ENCODE data around the gene RASSF3. TPM values are rescaled to one million over a fixed set of nuclear protein-coding genes. Genes with fewer than 3 reads are reported as not detected.
A peak's percentile ranks its signal among the peaks of the same experiment; 100 is the strongest.

The RASSF3 gene
- total RNA-seq, 2 donors from 2014 or later, result 64.3 to 92.1 TPM

DNA sequence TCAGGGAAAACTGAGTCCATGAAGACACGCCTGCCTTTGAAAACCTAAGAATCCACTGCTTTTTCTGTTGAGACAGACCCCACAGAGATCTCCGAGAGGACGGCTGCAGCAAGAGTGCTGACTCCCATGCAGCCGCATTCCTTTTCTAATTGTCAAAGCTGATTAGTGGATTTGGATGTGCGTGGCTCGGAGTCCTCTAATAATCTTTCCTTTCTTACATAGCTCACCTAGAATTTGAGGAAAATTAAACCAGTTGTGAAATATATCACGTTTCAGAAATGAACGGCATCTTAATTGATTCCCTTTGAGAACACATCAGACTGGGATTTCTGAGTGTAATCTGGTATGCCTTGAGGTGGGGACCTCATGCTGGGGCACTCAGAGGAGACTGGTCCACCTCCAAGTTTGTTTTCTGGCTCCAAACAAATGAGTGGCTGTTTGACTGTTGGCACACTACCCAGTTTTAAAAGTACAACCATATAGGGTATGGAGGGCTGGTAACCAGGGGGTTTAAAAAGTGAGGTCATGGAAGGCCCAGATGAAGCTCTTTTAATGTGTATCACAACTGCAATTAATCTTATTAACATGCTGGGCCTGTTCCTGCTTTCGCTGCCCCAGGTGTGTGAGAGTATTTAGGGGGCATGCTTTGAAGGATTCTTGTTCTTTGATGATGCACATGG, 63.3 kb downstream of the RASSF3 start:
- Mint-ChIP-seq H3K27me3 (no peaks in the 10 kb centered on the region), H3K4me1 (ENCODE audit: low read depth in 2 of 2) (peaks cover 74 to 78% of the 10 kb centered on the region in 2 donors), H3K4me3 (peak overlapping the region; percentile 69), H3K27ac (peak overlapping the region; percentile 85 to 98), H3K36me3 (no peaks in the 10 kb centered on the region), H3K9me3 (no peaks in the 10 kb centered on the region)
- ATAC-seq (no peak), DNase-seq (ENCODE audit: low spot score) (no peak)

DNA sequence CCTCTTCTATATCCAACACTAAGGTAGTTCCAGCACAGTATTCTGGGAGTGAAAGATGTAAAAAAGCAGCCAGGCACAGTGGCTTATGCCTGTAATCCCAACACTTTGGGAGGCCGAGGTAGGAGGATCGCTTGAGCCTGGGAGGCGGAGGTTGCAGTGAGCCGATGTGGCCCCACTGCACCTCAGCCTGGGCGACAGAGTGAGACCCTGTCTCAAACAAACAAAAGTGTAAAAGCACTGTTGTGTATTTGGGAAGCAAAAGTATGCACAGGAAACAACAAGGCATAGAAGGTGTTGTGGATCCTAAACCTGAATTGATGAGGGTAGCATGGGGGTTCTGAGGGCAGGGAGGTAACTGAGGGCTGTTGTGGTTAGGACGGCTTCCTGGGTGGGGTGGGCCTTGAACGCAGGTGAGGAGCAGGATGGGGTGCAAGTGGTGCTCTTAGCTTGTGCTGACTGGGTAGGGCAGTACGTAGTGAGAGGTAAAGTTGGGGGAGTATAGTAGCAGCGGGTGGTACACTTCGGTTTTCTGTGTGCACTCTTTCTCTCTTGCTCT, 64.2 kb downstream of the RASSF3 start:
- DNase-seq (ENCODE audit: low spot score) (no peak), ATAC-seq (peak in 1 of 2 donors; percentile 3)
- Mint-ChIP-seq H3K4me3 (peak overlapping the region; percentile 31), H3K27me3 (no peaks in the 10 kb centered on the region), H3K36me3 (no peaks in the 10 kb centered on the region), H3K4me1 (ENCODE audit: low read depth in 2 of 2) (peaks cover 67 to 73% of the 10 kb centered on the region in 2 donors), H3K9me3 (no peaks in the 10 kb centered on the region), H3K27ac (peak overlapping the region; percentile 85 to 98)

DNA sequence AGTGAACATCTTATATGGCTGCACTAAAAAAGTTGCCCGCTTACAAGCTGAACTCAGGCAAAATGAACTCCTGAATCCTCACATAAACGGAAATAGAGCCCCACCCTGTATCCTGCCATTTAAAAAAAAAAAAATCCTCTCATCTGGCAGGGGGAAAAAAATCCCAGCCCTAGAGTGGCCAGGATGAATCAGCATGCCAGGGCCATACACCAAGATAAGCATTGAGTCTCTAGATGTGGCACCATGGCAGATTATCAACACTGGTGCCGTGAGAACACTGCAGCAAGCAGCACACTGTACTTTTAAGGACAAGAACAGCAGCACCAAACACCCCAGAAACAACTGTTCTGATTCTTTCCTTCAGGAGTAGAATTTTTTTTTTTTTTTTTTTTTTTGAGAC, 65.5 kb downstream of the RASSF3 start:
- no peak overlapping the region for H3K4me3 Mint-ChIP-seq
- H3K27ac Mint-ChIP-seq, result peak overlapping the region; percentile 60 to 80
- no peaks in the 10 kb centered on the region for H3K9me3 Mint-ChIP-seq
- H3K36me3 Mint-ChIP-seq, result no peaks in the 10 kb centered on the region
- H3K4me1 Mint-ChIP-seq (ENCODE audit: low read depth in 2 of 2), result peaks cover 66 to 68% of the 10 kb centered on the region in 2 donors
- no peak for DNase-seq (ENCODE audit: low spot score)
- H3K27me3 Mint-ChIP-seq, result no peaks in the 10 kb centered on the region
- ATAC-seq, result no peak

DNA sequence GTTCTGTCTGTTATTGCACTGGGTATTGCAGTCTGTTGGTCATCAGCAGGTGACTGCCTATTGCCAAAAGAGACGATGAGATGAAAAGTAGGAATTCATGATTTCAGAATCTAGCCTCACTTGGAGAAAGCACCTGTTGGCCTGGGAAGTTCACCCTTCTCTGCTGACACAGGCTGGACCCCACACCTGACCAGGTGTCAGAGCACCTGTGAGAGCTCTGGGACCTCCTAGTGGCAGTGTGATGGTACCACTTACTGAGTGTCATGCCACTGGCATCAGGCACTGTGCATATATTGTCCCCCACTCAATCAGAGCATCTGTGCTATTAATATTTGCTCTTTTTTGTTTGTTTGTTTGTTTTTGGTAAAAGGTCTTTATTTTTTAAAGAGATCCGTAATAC, 68.0 kb downstream of the RASSF3 start:
- no peaks in the 10 kb centered on the region for H3K36me3 Mint-ChIP-seq
- no peaks in the 10 kb centered on the region for H3K27me3 Mint-ChIP-seq
- ATAC-seq (no peak), DNase-seq (ENCODE audit: low spot score) (no peak)
- H3K4me3 Mint-ChIP-seq, result peak overlapping the region; percentile 34
- peaks cover 64 to 72% of the 10 kb centered on the region in 2 donors for H3K4me1 Mint-ChIP-seq (ENCODE audit: low read depth in 2 of 2)
- H3K27ac Mint-ChIP-seq, result peak overlapping the region; percentile 81 to 86
- H3K9me3 Mint-ChIP-seq, result no peaks in the 10 kb centered on the region

DNA sequence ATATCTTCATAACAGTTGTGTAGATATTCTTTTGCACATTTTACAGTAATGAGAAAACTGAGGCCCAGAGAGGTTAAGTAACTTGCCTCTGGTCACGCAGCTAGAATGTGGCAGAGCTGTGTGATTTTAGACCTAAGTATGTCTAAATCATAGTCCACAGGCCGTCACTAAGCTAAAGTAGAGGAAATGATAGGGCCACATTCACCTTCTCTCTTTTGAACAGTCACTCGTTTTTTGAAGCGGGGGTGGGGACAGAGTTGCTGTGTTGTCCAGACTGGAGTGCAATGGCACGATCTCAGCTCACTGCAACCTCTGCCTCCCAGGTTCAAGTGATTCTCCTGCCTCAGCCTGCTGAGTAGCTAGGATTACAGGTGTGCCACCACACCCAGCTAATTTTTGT, 68.5 kb downstream of the RASSF3 start:
- Mint-ChIP-seq H3K36me3 (peaks cover 4% of the 10 kb centered on the region), H3K27me3 (no peaks in the 10 kb centered on the region), H3K27ac (peak overlapping the region in 1 of 2 donors; percentile 83), H3K9me3 (no peaks in the 10 kb centered on the region), H3K4me1 (ENCODE audit: low read depth in 2 of 2) (peaks cover 64 to 72% of the 10 kb centered on the region in 2 donors), H3K4me3 (no peak overlapping the region)
- DNase-seq (ENCODE audit: low spot score) (no peak), ATAC-seq (peak; percentile 47 to 48)

DNA sequence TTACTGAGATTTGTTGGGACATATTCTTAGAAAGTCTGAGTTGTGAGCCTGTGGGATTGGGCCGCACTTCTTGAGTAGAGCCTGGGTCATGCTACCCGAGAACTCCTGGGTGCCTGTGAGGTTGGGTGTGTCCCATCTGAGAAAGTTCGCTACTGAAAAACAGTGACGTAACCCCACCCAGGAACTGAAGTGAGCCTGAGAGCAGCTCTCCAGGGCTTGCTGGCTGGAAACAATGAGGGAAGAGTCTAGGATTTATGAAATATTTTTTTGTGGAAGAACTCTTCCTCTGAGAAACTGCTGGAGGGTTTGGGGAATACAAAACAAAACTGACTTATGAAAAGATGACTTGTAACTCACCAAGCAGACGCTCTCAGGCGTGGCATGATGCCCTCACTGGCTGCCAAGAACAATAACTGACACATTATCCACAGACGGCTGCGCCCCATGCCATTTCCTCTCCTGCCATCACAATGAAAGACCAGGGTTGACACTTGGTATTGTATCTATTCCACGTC, 69.2 kb downstream of the RASSF3 start:
- peak; percentile 70 to 77 for ATAC-seq

DNA sequence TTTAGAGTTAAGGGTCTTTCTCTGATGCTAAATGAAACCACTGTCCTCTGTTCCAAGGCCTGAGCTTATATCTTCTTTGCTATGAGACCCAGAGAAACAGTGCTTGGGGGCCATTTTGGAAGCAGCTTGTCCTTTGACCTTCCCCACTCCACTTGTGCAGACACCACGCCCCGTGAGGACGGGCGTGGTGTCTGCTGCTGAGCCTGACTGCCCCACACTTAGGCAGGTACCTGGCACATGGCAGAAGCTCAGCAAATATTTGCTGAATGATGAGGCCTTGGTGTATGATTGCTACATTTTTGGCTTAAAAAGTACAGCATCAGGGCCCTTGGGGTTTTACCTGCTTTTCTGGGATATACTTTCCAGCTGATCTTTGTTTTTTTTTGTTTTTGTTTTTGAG, 69.9 kb downstream of the RASSF3 start:
- H3K9me3 Mint-ChIP-seq, result no peaks in the 10 kb centered on the region
- no peak for ATAC-seq
- H3K36me3 Mint-ChIP-seq, result peaks cover 6% of the 10 kb centered on the region

More for the DNA sequence above, 69.2 kb downstream of the RASSF3 start:
- Mint-ChIP-seq H3K4me1 (ENCODE audit: low read depth in 2 of 2) (peaks cover 62 to 70% of the 10 kb centered on the region in 2 donors), H3K4me3 (peak overlapping the region; percentile 91), H3K27ac (peak overlapping the region; percentile 83 to 93), H3K36me3 (peaks cover 6% of the 10 kb centered on the region), H3K9me3 (no peaks in the 10 kb centered on the region), H3K27me3 (no peaks in the 10 kb centered on the region)
- no peak for DNase-seq (ENCODE audit: low spot score)

DNA sequence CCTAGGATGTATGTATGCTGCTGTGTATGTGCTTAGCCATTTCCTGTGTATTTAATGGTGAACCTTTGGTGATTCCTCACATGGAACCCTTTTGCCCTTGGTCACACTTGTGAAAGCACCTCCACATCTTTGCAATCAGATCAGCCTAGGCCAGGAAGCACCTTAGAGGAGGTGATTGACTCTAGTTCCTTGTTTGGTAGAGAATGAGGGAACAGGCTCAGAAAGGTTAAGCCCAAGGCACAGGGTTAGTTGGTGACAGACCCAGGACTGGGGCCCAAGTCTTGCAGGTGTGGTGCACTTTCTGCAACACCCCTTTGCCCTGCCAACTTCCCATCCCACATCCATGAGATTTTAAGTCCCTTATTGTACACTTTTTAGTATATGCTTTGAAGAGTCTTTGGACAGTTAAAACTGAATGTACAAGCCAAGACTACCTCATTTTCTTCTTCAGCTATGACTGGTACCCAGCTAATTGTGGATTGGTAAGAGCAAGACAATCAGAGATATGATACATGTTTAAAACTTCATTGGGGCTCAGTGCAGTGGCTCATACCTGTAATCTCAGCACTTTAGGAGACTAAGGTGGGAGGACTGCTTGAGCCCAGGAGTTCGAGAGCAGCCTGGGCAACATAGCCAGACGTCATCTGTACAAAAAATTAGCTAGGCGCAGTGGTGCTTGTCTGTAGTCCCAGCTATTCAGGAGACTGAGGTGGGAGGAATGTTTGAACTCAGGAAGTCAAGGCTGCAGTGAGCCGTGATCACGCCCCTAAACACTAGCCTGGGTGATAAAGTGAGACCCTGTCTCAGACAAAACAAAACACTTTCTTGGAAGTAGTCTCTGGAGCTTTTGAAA, 71.1 kb downstream of the RASSF3 start:
- Mint-ChIP-seq H3K4me3 (peak overlapping the region; percentile 91), H3K27ac (peak overlapping the region; percentile 83 to 93), H3K27me3 (no peaks in the 10 kb centered on the region), H3K9me3 (no peaks in the 10 kb centered on the region), H3K36me3 (peaks cover 6% of the 10 kb centered on the region), H3K4me1 (ENCODE audit: low read depth in 2 of 2) (peaks cover 55 to 70% of the 10 kb centered on the region in 2 donors)
- DNase-seq (ENCODE audit: low spot score) (no peak), ATAC-seq (peak in 1 of 2 donors; percentile 63)

More for the DNA sequence above, 69.9 kb downstream of the RASSF3 start:
- peak overlapping the region; percentile 83 to 93 for H3K27ac Mint-ChIP-seq
- H3K27me3 Mint-ChIP-seq, result no peaks in the 10 kb centered on the region
- DNase-seq (ENCODE audit: low spot score), result no peak
- peak overlapping the region; percentile 91 for H3K4me3 Mint-ChIP-seq
- peaks cover 62 to 72% of the 10 kb centered on the region in 2 donors for H3K4me1 Mint-ChIP-seq (ENCODE audit: low read depth in 2 of 2)

DNA sequence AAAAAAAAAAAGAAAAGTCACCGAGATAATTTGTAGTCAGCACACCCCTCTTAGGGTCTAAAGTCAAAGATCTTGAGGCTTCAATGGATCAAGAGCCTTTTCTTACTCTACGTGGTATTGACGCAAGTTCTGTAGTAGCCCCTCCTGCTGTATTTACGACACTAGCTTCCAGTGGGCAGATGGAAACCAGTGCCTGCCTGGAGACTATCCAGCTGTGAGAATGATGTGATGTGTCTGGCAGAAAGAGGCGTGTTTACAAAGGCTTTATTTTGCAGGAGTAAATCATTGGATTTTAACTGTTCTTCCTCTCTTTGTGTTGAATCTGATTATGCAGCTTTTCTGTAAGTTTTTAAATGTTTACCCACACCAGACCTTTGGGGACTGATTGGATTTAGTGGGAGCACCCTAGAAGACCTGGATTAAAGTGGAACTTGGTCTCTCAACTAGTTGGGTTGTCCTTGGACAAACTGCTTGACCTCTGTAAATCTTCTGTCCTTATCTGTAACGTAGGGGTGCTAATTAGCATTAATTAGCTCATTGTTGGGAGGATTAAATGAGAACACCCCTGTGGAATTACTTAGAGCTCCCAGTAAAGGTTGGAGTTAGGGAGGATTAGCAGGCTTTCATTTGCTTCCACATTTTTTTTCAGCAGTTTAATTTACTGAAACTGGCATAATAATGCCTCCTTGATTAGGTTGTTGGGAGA, 72.4 kb downstream of the RASSF3 start:
- peak overlapping the region; percentile 75 for H3K4me3 Mint-ChIP-seq
- H3K36me3 Mint-ChIP-seq, result peaks cover 6% of the 10 kb centered on the region
- H3K27ac Mint-ChIP-seq, result peak overlapping the region; percentile 79 to 83
- no peaks in the 10 kb centered on the region for H3K9me3 Mint-ChIP-seq
- ATAC-seq (no peak), DNase-seq (ENCODE audit: low spot score) (no peak)
- H3K27me3 Mint-ChIP-seq, result no peaks in the 10 kb centered on the region
- H3K4me1 Mint-ChIP-seq (ENCODE audit: low read depth in 2 of 2), result peaks cover 48 to 63% of the 10 kb centered on the region in 2 donors

DNA sequence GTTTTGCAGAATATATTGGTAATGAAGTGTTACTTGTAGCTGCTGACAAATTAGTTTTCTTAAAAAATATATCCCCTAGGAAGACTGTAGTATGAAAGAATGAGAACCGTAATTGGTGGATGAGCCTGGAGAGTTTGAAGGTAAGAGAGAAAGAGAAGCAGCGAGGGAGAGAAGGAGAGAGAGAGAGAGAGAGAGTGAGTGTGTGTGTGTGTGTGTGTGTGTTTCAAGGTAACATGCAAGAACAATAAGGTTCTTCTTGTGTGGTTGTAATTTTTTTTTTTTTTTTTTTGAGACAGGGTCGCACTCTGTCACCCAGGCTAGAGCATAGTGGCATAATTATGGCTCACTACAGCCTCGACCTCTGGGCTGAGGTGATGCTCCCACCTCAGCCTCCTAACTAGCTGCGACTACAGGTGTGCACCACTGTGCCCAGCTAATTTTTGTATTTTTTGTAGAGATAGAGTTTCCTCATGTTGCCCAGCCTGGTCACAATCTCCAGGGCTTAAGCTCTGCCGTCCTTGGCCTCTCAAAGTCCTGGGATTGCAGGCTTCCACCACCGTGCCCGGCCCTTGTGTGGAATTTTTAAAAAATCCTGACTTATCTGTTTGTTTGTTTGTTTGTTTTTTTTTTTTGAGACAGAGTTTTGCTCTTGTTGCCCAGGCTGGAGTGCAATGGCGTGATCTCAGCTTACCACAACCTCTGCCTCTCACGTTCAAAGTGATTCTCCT, 73.7 kb downstream of the RASSF3 start:
- Mint-ChIP-seq H3K4me3 (peak overlapping the region; percentile 83), H3K27me3 (no peaks in the 10 kb centered on the region), H3K9me3 (no peaks in the 10 kb centered on the region), H3K27ac (peak overlapping the region; percentile 79 to 83), H3K4me1 (ENCODE audit: low read depth in 2 of 2) (peaks cover 55 to 63% of the 10 kb centered on the region in 2 donors), H3K36me3 (peaks cover 6% of the 10 kb centered on the region)
- ATAC-seq (no peak), DNase-seq (ENCODE audit: low spot score) (no peak)

DNA sequence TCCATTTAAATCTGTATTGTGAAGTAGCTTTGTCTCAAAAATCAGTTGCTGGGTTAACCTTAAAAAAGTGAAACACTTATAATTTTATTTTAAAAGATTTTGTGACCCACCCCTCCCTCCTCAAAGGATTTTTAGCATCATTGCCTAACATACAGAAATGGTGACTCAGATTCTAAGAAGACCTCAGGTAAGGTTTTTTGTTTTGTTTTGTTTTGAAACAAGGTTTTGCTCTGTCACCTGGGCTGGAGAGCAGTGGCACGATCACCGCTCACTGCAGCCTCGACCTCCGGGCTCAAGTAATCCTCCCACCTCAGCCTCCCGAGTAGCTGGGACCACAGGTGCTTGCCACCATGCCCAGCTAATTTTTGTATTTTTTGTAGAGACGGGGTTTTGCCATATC, 74.8 kb downstream of the RASSF3 start:
- no peaks in the 10 kb centered on the region for H3K27me3 Mint-ChIP-seq
- no peak overlapping the region for H3K4me3 Mint-ChIP-seq
- peaks cover 48 to 54% of the 10 kb centered on the region in 2 donors for H3K4me1 Mint-ChIP-seq (ENCODE audit: low read depth in 2 of 2)
- no peaks in the 10 kb centered on the region for H3K9me3 Mint-ChIP-seq
- peak overlapping the region; percentile 79 to 83 for H3K27ac Mint-ChIP-seq
- ATAC-seq, result no peak
- DNase-seq (ENCODE audit: low spot score), result no peak
- peaks cover 6% of the 10 kb centered on the region for H3K36me3 Mint-ChIP-seq

DNA sequence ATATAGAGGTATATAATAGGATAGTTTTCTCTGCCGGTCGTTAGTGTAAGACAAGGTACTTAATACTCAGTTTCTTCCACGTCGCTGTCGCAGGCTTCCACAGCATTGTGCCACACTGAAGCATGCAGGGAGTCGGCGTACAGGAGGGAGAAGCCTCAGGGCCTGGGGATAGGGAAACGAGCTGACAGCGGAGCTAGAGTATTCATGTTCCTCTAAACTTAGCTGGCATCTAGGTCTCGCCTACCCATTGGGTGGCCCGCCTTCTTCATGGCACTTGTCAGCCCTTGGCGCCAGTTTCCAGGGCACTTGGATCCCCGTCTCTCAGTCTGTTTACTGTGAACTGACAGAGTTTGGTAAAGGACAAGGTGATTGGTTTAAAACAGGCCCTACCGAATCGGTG, 75.3 kb downstream of the RASSF3 start:
- Mint-ChIP-seq H3K27ac (peak overlapping the region; percentile 79 to 83), H3K4me1 (ENCODE audit: low read depth in 2 of 2) (peaks cover 45 to 53% of the 10 kb centered on the region in 2 donors), H3K27me3 (no peaks in the 10 kb centered on the region), H3K4me3 (no peak overlapping the region), H3K36me3 (peaks cover 6% of the 10 kb centered on the region), H3K9me3 (no peaks in the 10 kb centered on the region)
- ATAC-seq (no peak), DNase-seq (ENCODE audit: low spot score) (no peak)

DNA sequence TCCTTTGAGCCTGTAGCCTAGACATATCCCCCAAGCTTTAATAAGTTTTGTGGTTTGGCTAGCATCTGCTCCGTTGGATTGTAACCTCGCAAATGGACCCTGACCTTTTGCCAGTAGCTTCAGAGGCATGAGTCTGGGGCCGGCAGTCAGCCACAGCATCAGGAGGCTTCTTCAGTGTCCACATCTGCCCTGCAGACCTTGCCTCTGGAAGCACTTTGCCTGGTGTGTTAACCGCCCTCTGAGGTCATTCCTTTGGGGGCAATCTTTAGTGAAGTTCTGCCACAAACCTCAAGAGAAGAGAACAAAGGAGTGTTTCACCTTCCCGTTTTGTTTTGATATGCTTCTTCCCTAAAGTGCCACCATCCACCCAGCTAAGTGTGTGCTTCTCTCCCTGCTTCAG, 77.5 kb downstream of the RASSF3 start:
- DNase-seq (ENCODE audit: low spot score) (no peak), ATAC-seq (no peak)
- H3K27ac Mint-ChIP-seq, result peak overlapping the region; percentile 29 to 64
- H3K27me3 Mint-ChIP-seq, result no peaks in the 10 kb centered on the region
- peaks cover 39 to 43% of the 10 kb centered on the region in 2 donors for H3K4me1 Mint-ChIP-seq (ENCODE audit: low read depth in 2 of 2)
- no peaks in the 10 kb centered on the region for H3K9me3 Mint-ChIP-seq
- no peak overlapping the region for H3K4me3 Mint-ChIP-seq
- H3K36me3 Mint-ChIP-seq, result peaks cover 11% of the 10 kb centered on the region
